Fibroblast of villous mesenchyme (primary cell): ENCODE data around the gene SLC4A4. TPM values are rescaled to one million over a fixed set of nuclear protein-coding genes. Genes with fewer than 3 reads are reported as not detected.

Source experiments
- DNase-seq: peaks from one replicate; pipeline ENCODE4 v3.0.0-alpha.2; 2010; ENCODE audit warnings: low read depth
- H3K4me3 ChIP-seq: 2 replicates; pipeline ENCODE4 v1.5.1; 2011; ENCODE audit warnings: low read depth, mild to moderate bottlenecking, low read length
- total RNA-seq: library from RNA; depleted of rRNA; stranded (reverse); fragments of >200 nt; gene quantifications from 2 replicates; pipeline ENCODE4 v1.2.3, GENCODE V29; 2012
- TF ChIP-seq, protein P1 (sequence below): IDR thresholded peaks from 2 replicates; pipeline ENCODE4 v1.5.1; 2012; ENCODE audit warnings: low read depth, mild to moderate bottlenecking, low read length; ENCODE audit not compliant: insufficient read depth

SLC4A4 gene
- total RNA-seq, 1 donor: 12.5 TPM

DNA sequence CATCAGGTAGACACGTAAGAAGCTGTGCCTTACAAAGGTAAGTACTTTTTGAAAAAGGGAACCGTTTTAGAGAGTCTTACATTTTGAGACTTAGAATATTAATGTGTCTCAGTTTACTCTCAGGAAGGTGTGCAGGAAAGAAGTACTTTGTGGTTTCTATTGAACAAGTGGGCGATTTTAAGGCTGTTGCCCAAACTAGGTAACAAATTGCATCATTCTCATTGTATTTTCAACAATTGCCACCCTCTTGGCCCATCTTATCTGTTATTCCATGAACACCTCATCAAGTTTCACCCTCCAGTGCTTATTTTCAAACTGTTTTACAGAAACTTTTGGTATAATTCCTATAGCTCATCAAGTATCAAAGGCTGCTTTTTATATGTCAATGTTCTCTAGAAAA is 158.3 kb downstream of the SLC4A4 start:
- TF ChIP-seq, protein P1, sequence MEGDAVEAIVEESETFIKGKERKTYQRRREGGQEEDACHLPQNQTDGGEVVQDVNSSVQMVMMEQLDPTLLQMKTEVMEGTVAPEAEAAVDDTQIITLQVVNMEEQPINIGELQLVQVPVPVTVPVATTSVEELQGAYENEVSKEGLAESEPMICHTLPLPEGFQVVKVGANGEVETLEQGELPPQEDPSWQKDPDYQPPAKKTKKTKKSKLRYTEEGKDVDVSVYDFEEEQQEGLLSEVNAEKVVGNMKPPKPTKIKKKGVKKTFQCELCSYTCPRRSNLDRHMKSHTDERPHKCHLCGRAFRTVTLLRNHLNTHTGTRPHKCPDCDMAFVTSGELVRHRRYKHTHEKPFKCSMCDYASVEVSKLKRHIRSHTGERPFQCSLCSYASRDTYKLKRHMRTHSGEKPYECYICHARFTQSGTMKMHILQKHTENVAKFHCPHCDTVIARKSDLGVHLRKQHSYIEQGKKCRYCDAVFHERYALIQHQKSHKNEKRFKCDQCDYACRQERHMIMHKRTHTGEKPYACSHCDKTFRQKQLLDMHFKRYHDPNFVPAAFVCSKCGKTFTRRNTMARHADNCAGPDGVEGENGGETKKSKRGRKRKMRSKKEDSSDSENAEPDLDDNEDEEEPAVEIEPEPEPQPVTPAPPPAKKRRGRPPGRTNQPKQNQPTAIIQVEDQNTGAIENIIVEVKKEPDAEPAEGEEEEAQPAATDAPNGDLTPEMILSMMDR: no peak
- DNase-seq: no peak
- no peak overlapping the region for H3K4me3 ChIP-seq

DNA sequence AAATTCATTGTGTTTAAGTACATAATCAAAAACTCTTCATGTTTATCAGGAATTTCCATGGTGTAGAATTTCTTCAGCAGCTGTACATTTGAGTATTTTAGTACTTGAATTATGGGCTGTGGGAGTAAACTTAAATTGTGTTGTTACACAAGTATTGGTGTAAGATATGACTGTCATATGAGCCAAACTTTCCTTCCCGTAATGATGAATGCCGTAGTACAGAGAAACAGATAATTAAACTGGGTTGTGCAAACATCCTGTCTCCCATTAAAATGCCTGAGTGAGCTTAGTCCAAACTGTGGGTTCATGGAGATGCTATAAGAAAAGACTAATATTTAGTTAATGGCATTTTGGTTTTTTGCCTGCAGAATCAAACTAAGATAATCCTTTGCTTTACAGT is 159.2 kb downstream of the SLC4A4 start:
- peak; percentile 81 for DNase-seq
- TF ChIP-seq, protein P1: no peak
- H3K4me3 ChIP-seq: no peak overlapping the region

DNA sequence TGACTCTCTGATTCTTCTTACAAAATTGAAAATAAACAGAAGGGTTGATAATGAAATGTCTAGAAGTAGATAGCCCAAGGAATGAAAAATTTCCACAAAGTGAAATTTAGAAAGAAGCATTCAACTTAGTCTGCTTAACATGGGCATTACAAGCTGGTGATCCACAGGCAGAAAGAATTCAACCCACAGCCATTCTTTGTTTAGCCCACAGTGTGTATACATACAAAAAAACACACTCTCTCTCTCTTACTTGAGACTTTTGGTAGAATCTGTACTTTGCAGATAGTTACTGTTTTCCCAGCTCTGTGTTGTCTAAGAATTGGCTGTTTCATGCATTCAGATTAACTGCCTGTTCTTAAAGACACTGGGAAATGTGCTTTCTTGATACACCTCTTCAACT is 159.8 kb downstream of the SLC4A4 start:
- no peak overlapping the region for H3K4me3 ChIP-seq
- peak; percentile 8 for DNase-seq
- TF ChIP-seq, protein P1: no peak

DNA sequence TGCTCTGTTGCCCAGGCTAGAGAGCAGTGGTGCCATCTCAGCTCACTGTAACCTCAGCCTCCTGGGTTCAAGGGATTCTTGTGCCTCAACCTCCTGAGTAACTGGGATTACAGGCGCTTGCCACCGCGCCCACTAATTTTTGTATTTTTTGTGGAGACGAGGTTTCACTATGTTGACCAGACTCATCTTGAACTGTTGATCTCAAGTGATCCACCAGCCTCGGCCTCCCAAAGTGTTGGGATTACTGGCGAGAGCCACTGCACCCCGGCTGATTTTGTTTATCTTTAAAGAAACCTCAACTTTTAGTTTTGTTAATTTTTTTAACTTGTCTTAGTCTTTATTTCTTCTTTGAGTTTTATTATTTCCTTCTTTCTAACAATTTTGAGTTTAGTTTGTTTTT is 163.2 kb downstream of the SLC4A4 start:
- H3K4me3 ChIP-seq: no peak overlapping the region
- no peak for DNase-seq
- TF ChIP-seq, protein P1: no peak

DNA sequence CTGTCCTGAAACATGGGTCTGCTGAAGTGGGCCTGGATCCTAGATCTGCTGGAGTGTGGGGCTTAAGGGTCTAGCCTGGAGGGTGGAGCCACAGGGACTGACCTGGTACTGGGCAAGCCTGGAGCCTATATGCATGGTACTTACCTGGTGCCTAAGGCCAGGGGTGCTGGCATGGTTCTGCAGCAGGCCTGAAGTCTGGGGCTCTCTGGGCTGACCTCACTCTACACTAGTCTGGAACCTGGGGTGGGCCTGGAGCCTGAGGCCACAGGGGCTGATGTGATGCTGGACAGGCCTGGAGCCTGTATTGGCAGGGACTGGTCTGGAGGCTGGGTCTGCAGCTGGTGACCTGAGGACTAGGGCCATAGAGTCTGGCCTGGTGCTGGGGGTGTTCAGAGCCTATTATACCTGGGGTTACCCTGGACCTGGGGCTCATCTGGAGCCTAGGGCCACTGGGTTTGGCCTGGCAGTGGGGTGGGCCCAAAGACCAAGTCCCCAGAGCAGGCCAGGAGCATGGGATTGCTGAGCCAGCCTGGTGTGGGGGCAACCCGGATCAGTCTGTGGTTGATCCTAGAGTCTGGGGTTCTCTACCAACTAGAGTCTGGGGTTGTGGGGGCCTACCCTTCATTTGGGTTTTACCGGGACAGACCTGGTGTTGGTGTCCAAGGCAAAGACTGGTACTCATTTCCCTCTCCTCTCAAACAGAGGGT is 179.6 kb downstream of the SLC4A4 start:
- TF ChIP-seq, protein P1: no peak
- no peak for DNase-seq
- H3K4me3 ChIP-seq: no peak overlapping the region

DNA sequence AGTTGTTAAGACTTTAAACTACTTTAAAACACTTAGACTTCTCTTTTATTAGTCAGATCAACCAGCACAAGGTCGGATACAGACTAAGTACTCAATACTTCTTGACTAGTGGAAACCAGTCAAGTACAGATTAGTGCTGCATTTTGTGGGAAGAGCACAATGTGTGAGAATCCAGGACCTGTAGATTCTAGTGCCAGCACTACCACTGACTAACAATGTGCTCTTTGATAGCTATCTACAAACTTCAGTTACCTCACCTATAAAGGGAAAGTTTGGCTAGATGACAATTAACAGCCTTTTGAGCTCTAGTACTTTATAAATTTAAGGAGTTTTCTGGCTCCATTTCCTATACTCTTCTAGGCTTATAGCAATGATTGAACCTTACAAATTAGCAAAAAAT is 181.5 kb downstream of the SLC4A4 start:
- TF ChIP-seq, protein P1: no peak
- no peak for DNase-seq
- no peak overlapping the region for H3K4me3 ChIP-seq

DNA sequence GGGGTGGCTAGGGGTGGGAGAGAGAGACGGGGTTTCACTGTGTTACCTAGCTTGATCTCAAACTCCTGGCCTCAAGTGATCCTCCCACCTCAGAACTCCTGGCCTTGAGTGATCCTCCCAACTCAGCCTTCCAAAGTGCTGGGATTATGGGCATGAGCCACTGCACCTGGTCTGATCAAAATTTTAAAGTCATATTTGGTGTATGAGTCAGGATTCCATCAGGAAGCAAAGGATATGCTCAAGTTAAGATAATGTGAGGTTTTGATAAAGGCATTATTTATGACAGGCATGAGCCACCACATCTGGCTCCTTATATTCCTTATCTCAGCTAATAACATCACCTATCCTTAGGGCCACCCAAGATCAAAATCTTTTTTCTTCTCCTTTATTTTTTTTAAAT is 182.0 kb downstream of the SLC4A4 start:
- H3K4me3 ChIP-seq: no peak overlapping the region
- DNase-seq: peak; percentile 30
- TF ChIP-seq, protein P1: no peak
